Osteocyte (in vitro differentiated cells): ENCODE results near the gene ERCC8. TPM values are rescaled to one million over a fixed set of nuclear protein-coding genes. Genes with fewer than 3 reads are reported as not detected.

Experiments
- DNase-seq: peaks from one replicate; pipeline ENCODE4 v3.0.0; 2021; ENCODE audit warnings: mixed read lengths; ENCODE audit not compliant: unreplicated experiment; ENCODE audit errors: extremely low spot score
- H3K27ac Mint-ChIP-seq: one replicate; pipeline ENCODE4 v1.8.0; 2021; ENCODE audit warnings: mild to moderate bottlenecking, mixed read lengths; ENCODE audit not compliant: unreplicated experiment
- H3K27me3 Mint-ChIP-seq: one replicate; pipeline ENCODE4 v1.8.0; 2021; ENCODE audit warnings: mixed read lengths; ENCODE audit not compliant: unreplicated experiment
- H3K36me3 Mint-ChIP-seq: one replicate; pipeline ENCODE4 v1.8.0; 2021; ENCODE audit warnings: mixed read lengths; ENCODE audit not compliant: unreplicated experiment
- H3K4me1 Mint-ChIP-seq: one replicate; pipeline ENCODE4 v1.8.0; 2021; ENCODE audit warnings: mixed read lengths; ENCODE audit not compliant: unreplicated experiment
- H3K4me3 Mint-ChIP-seq: one replicate; pipeline ENCODE4 v1.8.0; 2021; ENCODE audit warnings: mild to moderate bottlenecking, moderate library complexity, mixed read lengths; ENCODE audit not compliant: unreplicated experiment
- H3K9me3 Mint-ChIP-seq: one replicate; pipeline ENCODE4 v1.8.0; 2021; ENCODE audit warnings: mixed read lengths; ENCODE audit not compliant: unreplicated experiment
- CTCF ChIP-seq: fragments of 200-600 bp; sonication (generic); IDR thresholded peaks from 2 replicates; pipeline ENCODE4 v1.5.0; 2021; ENCODE audit warnings: antibody characterized with exemption, mild to moderate bottlenecking, moderate library complexity
- total RNA-seq: library from RNA; stranded (reverse); gene quantifications from 2 replicates; pipeline ENCODE4 v1.2.1, GENCODE V29; 2021

ERCC8 gene
- total RNA-seq, 1 donor from 2014 or later = 11.3 TPM

- no peak for TF ChIP-seq CTCF
- DNase-seq = no peak
- Mint-ChIP-seq H3K9me3 (peaks cover 4% of the 10 kb centered on the region), H3K36me3 (peaks cover 39% of the 10 kb centered on the region), H3K4me3 (no peak overlapping the region), H3K27ac (no peak overlapping the region), H3K4me1 (no peaks in the 10 kb centered on the region), H3K27me3 (no peaks in the 10 kb centered on the region)
Measured at GRCh38 chr5:60918466-60918865, 26.4 kb downstream of the ERCC8 start.

- Mint-ChIP-seq H3K36me3 (peaks cover 43% of the 10 kb centered on the region), H3K9me3 (peaks cover 9% of the 10 kb centered on the region), H3K4me1 (no peaks in the 10 kb centered on the region), H3K4me3 (no peak overlapping the region), H3K27ac (no peak overlapping the region), H3K27me3 (no peaks in the 10 kb centered on the region)
- no peak for DNase-seq
- no peak for TF ChIP-seq CTCF
Measured at GRCh38 chr5:60916646-60917045, 28.2 kb downstream of the ERCC8 start.

- TF ChIP-seq CTCF = no peak
Measured at GRCh38 chr5:60903356-60903755, 41.5 kb downstream of the ERCC8 start.

GRCh38 chr5:60896991-60897390 is 47.9 kb downstream of the ERCC8 start:
- H3K36me3 Mint-ChIP-seq = peaks cover 29% of the 10 kb centered on the region
- no peak overlapping the region for H3K4me3 Mint-ChIP-seq
- no peak overlapping the region for H3K27ac Mint-ChIP-seq
- no peaks in the 10 kb centered on the region for H3K9me3 Mint-ChIP-seq
- no peak for DNase-seq
- H3K4me1 Mint-ChIP-seq = no peaks in the 10 kb centered on the region
- H3K27me3 Mint-ChIP-seq = no peaks in the 10 kb centered on the region
- TF ChIP-seq CTCF = no peak

More at GRCh38 chr5:60903356-60903755, 41.5 kb downstream of the ERCC8 start:
- no peak for DNase-seq
- Mint-ChIP-seq H3K36me3 (peaks cover 7% of the 10 kb centered on the region), H3K4me1 (no peaks in the 10 kb centered on the region), H3K27me3 (no peaks in the 10 kb centered on the region), H3K9me3 (no peaks in the 10 kb centered on the region), H3K4me3 (no peak overlapping the region), H3K27ac (no peak overlapping the region)

- no peak overlapping the region for H3K4me3 Mint-ChIP-seq
- H3K27ac Mint-ChIP-seq = no peak overlapping the region
- no peak for DNase-seq
- peaks cover 35% of the 10 kb centered on the region for H3K36me3 Mint-ChIP-seq
- no peaks in the 10 kb centered on the region for H3K9me3 Mint-ChIP-seq
- H3K27me3 Mint-ChIP-seq = no peaks in the 10 kb centered on the region
- H3K4me1 Mint-ChIP-seq = peaks cover 4% of the 10 kb centered on the region
- no peak for TF ChIP-seq CTCF
Measured at GRCh38 chr5:60893521-60893920, 51.3 kb downstream of the ERCC8 start.
